DND-41 (cell line): ENCODE data around the gene TMEM115.

Experiments used
- EZH2 ChIP-seq: IDR thresholded peaks from 3 replicates; pipeline ENCODE4 v1.6.1; 2012; ENCODE audit warnings: borderline replicate concordance, low read depth, mild to moderate bottlenecking, moderate library complexity, low read length, inconsistent platforms; ENCODE audit not compliant: severe bottlenecking
- TF ChIP-seq, protein P1 (sequence below): IDR thresholded peaks from 2 replicates; pipeline ENCODE4 v1.5.1; 2012; ENCODE audit warnings: borderline replicate concordance, low read length, moderate library complexity, mild to moderate bottlenecking; ENCODE audit not compliant: poor library complexity, severe bottlenecking; ENCODE audit errors: extremely low read depth

DNA sequence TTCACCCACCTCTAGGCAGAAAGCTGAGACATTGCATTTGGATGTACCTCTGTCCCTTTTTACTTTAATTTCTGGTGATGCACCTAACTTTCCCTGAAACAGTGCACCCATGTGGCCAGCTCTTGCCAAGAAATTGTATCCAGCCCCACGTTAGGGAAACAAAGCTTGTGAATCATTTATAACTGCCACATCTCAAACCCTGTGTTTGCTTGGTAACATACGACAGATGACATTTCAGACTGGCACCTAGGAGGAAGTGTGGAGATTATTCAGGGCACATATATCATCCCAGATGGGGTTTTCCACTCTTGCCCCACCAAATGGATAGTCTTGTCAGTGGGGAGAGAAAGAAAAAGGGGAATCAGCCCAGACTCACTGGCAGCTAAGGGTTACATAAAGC is 6.5 kb downstream of the TMEM115 start:
- TF ChIP-seq, protein P1, sequence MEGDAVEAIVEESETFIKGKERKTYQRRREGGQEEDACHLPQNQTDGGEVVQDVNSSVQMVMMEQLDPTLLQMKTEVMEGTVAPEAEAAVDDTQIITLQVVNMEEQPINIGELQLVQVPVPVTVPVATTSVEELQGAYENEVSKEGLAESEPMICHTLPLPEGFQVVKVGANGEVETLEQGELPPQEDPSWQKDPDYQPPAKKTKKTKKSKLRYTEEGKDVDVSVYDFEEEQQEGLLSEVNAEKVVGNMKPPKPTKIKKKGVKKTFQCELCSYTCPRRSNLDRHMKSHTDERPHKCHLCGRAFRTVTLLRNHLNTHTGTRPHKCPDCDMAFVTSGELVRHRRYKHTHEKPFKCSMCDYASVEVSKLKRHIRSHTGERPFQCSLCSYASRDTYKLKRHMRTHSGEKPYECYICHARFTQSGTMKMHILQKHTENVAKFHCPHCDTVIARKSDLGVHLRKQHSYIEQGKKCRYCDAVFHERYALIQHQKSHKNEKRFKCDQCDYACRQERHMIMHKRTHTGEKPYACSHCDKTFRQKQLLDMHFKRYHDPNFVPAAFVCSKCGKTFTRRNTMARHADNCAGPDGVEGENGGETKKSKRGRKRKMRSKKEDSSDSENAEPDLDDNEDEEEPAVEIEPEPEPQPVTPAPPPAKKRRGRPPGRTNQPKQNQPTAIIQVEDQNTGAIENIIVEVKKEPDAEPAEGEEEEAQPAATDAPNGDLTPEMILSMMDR, result peak; percentile 47
- no peak for TF ChIP-seq EZH2
